ENCODE results near the gene USP48. TPM values are rescaled to one million over a fixed set of nuclear protein-coding genes. Genes with fewer than 3 reads are reported as not detected.
A peak's percentile ranks its signal among the peaks of the same experiment; 100 is the strongest.

The USP48 gene
- total and polyA plus RNA-seq, 2 of the 13 experiments (the other 11 are each of a cell fraction or from before 2014, with no cell fraction given), result 30.4 to 30.7 TPM

DNA sequence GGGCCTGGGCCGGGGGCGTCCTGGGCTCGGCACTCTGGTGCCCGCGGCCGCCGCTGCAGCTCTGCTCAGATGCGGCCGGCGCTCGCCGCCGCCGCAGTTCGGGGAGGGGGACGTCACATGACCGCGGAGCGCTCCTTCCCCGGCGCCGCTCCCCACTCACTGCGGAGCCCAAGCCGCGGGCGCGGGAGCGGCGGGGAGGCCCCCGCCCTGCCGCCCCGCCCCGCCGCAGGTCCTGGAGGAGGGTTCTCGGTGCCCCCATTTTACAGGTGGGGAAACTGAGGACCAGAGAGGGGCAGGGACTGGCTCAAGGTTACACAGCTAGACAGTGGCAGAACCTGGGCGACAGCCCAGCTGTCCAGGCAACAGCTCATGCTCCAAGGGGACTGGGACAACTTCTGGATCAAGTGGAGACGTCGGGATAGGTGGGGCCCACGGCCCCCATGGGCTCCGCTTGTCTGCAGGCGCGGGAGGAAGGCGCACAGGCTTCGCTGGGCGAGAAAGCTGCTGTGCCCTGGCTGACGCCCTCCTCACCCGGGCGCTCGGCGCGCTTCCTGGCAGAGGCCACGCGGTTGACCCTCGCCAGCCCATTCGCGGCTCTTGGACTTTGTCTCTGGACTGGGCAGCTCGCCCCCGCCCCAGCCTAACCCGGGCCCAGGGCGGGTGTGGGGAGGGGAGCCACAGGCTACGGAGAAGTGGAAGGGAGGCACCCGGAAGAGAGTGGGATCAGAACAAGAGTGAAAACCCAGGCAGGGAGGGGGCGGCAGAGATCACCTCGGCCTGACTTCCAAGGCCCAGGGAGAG is 113.5 kb downstream of the USP48 start, which contains the start of gene RAP1GAP (continued):
- TF ChIP-seq, protein P1, sequence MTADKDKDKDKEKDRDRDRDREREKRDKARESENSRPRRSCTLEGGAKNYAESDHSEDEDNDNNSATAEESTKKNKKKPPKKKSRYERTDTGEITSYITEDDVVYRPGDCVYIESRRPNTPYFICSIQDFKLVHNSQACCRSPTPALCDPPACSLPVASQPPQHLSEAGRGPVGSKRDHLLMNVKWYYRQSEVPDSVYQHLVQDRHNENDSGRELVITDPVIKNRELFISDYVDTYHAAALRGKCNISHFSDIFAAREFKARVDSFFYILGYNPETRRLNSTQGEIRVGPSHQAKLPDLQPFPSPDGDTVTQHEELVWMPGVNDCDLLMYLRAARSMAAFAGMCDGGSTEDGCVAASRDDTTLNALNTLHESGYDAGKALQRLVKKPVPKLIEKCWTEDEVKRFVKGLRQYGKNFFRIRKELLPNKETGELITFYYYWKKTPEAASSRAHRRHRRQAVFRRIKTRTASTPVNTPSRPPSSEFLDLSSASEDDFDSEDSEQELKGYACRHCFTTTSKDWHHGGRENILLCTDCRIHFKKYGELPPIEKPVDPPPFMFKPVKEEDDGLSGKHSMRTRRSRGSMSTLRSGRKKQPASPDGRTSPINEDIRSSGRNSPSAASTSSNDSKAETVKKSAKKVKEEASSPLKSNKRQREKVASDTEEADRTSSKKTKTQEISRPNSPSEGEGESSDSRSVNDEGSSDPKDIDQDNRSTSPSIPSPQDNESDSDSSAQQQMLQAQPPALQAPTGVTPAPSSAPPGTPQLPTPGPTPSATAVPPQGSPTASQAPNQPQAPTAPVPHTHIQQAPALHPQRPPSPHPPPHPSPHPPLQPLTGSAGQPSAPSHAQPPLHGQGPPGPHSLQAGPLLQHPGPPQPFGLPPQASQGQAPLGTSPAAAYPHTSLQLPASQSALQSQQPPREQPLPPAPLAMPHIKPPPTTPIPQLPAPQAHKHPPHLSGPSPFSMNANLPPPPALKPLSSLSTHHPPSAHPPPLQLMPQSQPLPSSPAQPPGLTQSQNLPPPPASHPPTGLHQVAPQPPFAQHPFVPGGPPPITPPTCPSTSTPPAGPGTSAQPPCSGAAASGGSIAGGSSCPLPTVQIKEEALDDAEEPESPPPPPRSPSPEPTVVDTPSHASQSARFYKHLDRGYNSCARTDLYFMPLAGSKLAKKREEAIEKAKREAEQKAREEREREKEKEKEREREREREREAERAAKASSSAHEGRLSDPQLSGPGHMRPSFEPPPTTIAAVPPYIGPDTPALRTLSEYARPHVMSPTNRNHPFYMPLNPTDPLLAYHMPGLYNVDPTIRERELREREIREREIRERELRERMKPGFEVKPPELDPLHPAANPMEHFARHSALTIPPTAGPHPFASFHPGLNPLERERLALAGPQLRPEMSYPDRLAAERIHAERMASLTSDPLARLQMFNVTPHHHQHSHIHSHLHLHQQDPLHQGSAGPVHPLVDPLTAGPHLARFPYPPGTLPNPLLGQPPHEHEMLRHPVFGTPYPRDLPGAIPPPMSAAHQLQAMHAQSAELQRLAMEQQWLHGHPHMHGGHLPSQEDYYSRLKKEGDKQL (CRISPR knock-in tag; IDR thresholded peaks at IDR 0.05; ENCODE audit: low read depth), result no peak
- TF ChIP-seq, protein P2, sequence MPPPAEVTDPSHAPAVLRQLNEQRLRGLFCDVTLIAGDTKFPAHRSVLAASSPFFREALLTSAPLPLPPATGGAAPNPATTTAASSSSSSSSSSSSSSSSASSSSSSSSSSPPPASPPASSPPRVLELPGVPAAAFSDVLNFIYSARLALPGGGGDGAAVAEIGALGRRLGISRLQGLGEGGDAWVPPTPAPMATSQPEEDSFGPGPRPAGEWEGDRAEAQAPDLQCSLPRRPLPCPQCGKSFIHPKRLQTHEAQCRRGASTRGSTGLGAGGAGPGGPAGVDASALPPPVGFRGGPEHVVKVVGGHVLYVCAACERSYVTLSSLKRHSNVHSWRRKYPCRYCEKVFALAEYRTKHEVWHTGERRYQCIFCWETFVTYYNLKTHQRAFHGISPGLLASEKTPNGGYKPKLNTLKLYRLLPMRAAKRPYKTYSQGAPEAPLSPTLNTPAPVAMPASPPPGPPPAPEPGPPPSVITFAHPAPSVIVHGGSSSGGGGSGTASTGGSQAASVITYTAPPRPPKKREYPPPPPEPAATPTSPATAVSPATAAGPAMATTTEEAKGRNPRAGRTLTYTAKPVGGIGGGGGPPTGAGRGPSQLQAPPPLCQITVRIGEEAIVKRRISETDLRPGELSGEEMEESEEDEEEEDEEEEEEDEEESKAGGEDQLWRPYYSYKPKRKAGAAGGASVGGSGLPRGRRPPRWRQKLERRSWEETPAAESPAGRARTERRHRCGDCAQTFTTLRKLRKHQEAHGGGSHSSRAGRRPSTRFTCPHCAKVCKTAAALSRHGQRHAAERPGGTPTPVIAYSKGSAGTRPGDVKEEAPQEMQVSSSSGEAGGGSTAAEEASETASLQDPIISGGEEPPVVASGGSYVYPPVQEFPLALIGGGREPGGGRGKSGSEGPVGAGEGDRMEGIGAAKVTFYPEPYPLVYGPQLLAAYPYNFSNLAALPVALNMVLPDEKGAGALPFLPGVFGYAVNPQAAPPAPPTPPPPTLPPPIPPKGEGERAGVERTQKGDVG (CRISPR knock-in tag; IDR thresholded peaks at IDR 0.05; ENCODE audit: borderline replicate concordance), result peak; percentile 76; the same call in 1 of the 2 replicates
- TF ChIP-seq ZNF83 (CRISPR knock-in tag; IDR thresholded peaks at IDR 0.05; ENCODE audit: borderline replicate concordance) (peak; percentile 72; the same call in 1 of the 2 replicates), SP1 (IDR thresholded peaks at IDR 0.05) (no peak), SP1 (CRISPR knock-in tag; IDR thresholded peaks at IDR 0.05) (0 out of 2 replicates have a peak, but pooled peaks have one; percentile 18), CAMTA2 (CRISPR knock-in tag; IDR thresholded peaks at IDR 0.05; ENCODE audit: borderline replicate concordance) (no peak; the same call in 1 of the 2 replicates), ZNF569 (CRISPR knock-in tag; IDR thresholded peaks at IDR 0.05; ENCODE audit: borderline replicate concordance) (0 out of 2 replicates have a peak, but pooled peaks have one; percentile 32), ZNF724P (CRISPR knock-in tag; IDR thresholded peaks at IDR 0.05; ENCODE audit: borderline replicate concordance) (peak; percentile 62; the same call in 1 of the 2 replicates), ZFX (CRISPR knock-in tag; IDR thresholded peaks at IDR 0.05; ENCODE audit: low read depth) (peak; percentile 64), HOXD1 (CRISPR knock-in tag; IDR thresholded peaks at IDR 0.05) (no peak; the same call in 1 of the 2 replicates), NPAS2 (CRISPR knock-in tag; IDR thresholded peaks at IDR 0.05; ENCODE audit: borderline replicate concordance) (peak; percentile 36; the same call in 1 of the 2 replicates), ZSCAN29 (CRISPR knock-in tag; conservative IDR thresholded peaks at IDR 0.05) (no peak; the same call in 1 of the 2 replicates), HOXA3 (CRISPR knock-in tag; IDR thresholded peaks at IDR 0.05) (peak; percentile 80), ZNF138 (CRISPR knock-in tag; IDR thresholded peaks at IDR 0.05; ENCODE audit: low read depth) (no peak), ZFP90 (CRISPR knock-in tag; IDR thresholded peaks at IDR 0.05; ENCODE audit: borderline replicate concordance) (0 out of 2 replicates have a peak, but pooled peaks have one; percentile 40)
- TF ChIP-seq, protein P3, sequence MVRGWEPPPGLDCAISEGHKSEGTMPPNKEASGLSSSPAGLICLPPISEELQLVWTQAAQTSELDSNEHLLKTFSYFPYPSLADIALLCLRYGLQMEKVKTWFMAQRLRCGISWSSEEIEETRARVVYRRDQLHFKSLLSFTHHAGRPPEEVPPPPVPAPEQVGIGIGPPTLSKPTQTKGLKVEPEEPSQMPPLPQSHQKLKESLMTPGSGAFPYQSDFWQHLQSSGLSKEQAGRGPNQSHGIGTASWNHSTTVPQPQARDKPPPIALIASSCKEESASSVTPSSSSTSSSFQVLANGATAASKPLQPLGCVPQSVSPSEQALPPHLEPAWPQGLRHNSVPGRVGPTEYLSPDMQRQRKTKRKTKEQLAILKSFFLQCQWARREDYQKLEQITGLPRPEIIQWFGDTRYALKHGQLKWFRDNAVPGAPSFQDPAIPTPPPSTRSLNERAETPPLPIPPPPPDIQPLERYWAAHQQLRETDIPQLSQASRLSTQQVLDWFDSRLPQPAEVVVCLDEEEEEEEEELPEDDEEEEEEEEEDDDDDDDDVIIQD (CRISPR knock-in tag; IDR thresholded peaks at IDR 0.05; ENCODE audit: low read depth), result no peak; the same call in 1 of the 2 replicates
